Measurements from ENCODE around the gene IL1B. TPM values are rescaled to one million over a fixed set of nuclear protein-coding genes. Genes with fewer than 3 reads are reported as not detected.

Gene IL1B
- total RNA-seq, 1 experiment from 2014 or later = 1.4 TPM

DNA sequence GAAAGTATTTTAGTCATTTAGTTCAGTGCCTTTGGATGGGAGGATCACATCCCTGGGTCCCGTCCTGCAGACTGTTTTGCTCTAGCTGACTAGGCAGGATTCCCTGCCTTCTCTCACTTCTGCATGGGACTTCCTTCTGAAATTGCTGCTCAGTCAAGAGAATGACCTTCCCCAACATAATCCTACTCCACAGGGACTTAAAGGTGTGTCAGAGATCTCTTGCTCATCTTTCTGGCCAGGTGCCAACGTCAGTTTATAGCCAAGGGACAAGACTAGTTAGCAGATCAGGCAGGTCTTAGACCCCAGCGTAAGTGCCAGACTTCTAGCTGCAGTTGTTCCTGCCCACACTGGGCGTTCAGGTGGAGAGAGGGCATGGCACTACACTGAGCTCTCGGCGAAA lies 9.5 kb upstream of the IL1B start:
- Histone ChIP-seq H3K36me3 (ENCODE audit: low read depth) (no peaks in the 10 kb centered on the region), H3F3A (ENCODE audit: insufficient read depth, low read depth) (no peaks in the 10 kb centered on the region), H3K27me3 (ENCODE audit: insufficient read depth, low read depth) (no peaks in the 10 kb centered on the region), H3K9me2 (ENCODE audit: insufficient read depth) (no peaks in the 10 kb centered on the region), H3K27ac (no peak overlapping the region), H3K4me3 (no peak overlapping the region), H4K20me1 (ENCODE audit: insufficient read depth) (no peaks in the 10 kb centered on the region), H2AFZ (no peak overlapping the region), H3K79me2 (ENCODE audit: low read depth) (no peaks in the 10 kb centered on the region), H3K9me3 (ENCODE audit: insufficient read depth, low read depth) (no peaks in the 10 kb centered on the region; the same call in 1 of the 2 replicates), H3K4me1 (replicated peaks; ENCODE audit: insufficient read depth) (no peaks in the 10 kb centered on the region), H3K4me2 (no peak overlapping the region)
- no peak for DNase-seq
- CTCF ChIA-PET = no interaction called here
- intact Hi-C loops (cut with micrococcal nuclease; ENCODE audit: unreplicated experiment) = no loop called here
- no TSS peak for BruUV-seq (replicated peaks)
- TF ChIP-seq EZH2 (IDR thresholded peaks at IDR 0.05; ENCODE audit: low read depth) = no peak
- TF ChIP-seq, protein P1, sequence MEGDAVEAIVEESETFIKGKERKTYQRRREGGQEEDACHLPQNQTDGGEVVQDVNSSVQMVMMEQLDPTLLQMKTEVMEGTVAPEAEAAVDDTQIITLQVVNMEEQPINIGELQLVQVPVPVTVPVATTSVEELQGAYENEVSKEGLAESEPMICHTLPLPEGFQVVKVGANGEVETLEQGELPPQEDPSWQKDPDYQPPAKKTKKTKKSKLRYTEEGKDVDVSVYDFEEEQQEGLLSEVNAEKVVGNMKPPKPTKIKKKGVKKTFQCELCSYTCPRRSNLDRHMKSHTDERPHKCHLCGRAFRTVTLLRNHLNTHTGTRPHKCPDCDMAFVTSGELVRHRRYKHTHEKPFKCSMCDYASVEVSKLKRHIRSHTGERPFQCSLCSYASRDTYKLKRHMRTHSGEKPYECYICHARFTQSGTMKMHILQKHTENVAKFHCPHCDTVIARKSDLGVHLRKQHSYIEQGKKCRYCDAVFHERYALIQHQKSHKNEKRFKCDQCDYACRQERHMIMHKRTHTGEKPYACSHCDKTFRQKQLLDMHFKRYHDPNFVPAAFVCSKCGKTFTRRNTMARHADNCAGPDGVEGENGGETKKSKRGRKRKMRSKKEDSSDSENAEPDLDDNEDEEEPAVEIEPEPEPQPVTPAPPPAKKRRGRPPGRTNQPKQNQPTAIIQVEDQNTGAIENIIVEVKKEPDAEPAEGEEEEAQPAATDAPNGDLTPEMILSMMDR (conservative IDR thresholded peaks at IDR 0.05) = no peak
- POLR2A ChIA-PET (ENCODE audit: unreplicated experiment) = no interaction called here

DNA sequence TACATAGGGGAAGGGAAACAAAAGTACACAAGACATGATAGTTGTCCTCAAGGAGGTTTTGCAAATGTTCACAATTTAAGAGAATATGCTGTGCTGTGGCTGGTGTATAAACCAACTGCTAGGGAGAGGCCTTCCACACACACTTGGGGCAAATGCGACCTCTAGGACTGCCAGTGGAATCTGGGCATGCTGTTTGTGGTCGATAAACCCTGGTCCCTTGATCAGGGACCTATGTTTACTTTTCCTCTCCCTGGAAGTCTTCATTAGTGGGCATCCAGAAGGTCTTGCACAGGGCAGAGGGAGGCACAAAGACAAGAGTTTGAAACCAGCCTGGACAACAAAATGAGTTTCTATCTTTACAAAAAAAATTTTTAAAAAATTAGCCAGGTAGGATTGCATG lies 7.3 kb upstream of the IL1B start:
- Histone ChIP-seq H3K4me2 (no peak overlapping the region), H4K20me1 (ENCODE audit: insufficient read depth) (no peaks in the 10 kb centered on the region), H3K9me3 (ENCODE audit: insufficient read depth, low read depth) (no peaks in the 10 kb centered on the region; the same call in 1 of the 2 replicates), H3K36me3 (ENCODE audit: low read depth) (no peaks in the 10 kb centered on the region), H3K27ac (no peak overlapping the region), H3K9me2 (ENCODE audit: insufficient read depth) (no peaks in the 10 kb centered on the region), H3F3A (ENCODE audit: insufficient read depth, low read depth) (no peaks in the 10 kb centered on the region), H3K4me3 (no peak overlapping the region), H2AFZ (no peak overlapping the region), H3K27me3 (ENCODE audit: insufficient read depth, low read depth) (no peaks in the 10 kb centered on the region), H3K4me1 (replicated peaks; ENCODE audit: insufficient read depth) (no peaks in the 10 kb centered on the region), H3K79me2 (ENCODE audit: low read depth) (no peaks in the 10 kb centered on the region)
- intact Hi-C loops (cut with micrococcal nuclease; ENCODE audit: unreplicated experiment) = no loop called here
- TF ChIP-seq, protein P1 (conservative IDR thresholded peaks at IDR 0.05) = no peak
- no peak for TF ChIP-seq EZH2 (IDR thresholded peaks at IDR 0.05; ENCODE audit: low read depth)
- DNase-seq = no peak
- no TSS peak for BruUV-seq (replicated peaks)
- ChIA-PET POLR2A (ENCODE audit: unreplicated experiment) (no interaction called here), CTCF (interaction anchor here (0.7 kb wide), 1 partner anchor 21 kb away, joined by 5 read pairs; no protein-coding TSS in a partner anchor)

DNA sequence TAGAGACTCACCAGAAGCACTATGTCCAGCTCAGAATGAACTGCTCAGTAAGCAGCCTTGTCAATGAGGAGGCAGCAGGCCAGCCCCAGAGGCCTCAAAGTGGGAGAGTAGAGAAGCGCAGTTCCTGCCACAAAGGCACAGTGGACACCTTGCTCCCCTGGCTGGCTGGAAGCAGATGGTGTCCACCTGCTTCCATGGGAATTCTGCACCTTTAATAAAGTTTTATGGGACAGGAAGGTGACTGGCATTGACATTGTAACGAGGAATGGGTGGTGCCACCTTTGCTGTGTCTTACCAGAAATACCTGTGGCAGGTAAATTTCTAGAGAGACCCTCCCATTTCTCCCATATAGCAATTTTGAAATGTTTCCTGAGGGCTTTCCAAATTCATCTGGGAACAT lies 6.7 kb upstream of the IL1B start:
- ChIA-PET POLR2A (ENCODE audit: unreplicated experiment) (no interaction called here), CTCF (interaction anchor here (0.7 kb wide), 1 partner anchor 22 kb away, joined by 5 read pairs; no protein-coding TSS in a partner anchor)
- intact Hi-C loops (cut with micrococcal nuclease; ENCODE audit: unreplicated experiment) = no loop called here
- H2AFZ ChIP-seq = no peak overlapping the region
- H3K9me3 ChIP-seq (ENCODE audit: insufficient read depth, low read depth) = no peaks in the 10 kb centered on the region; the same call in 1 of the 2 replicates
- H4K20me1 ChIP-seq (ENCODE audit: insufficient read depth) = no peaks in the 10 kb centered on the region
- DNase-seq = no peak
- no peak overlapping the region for H3K27ac ChIP-seq
- no TSS peak for BruUV-seq (replicated peaks)
- no peaks in the 10 kb centered on the region for H3F3A ChIP-seq (ENCODE audit: insufficient read depth, low read depth)
- no peaks in the 10 kb centered on the region for H3K9me2 ChIP-seq (ENCODE audit: insufficient read depth)
- H3K79me2 ChIP-seq (ENCODE audit: low read depth) = no peaks in the 10 kb centered on the region
- no peaks in the 10 kb centered on the region for H3K4me1 ChIP-seq (replicated peaks; ENCODE audit: insufficient read depth)
- no peaks in the 10 kb centered on the region for H3K36me3 ChIP-seq (ENCODE audit: low read depth)
- no peaks in the 10 kb centered on the region for H3K27me3 ChIP-seq (ENCODE audit: insufficient read depth, low read depth)
- no peak overlapping the region for H3K4me3 ChIP-seq
- no peak overlapping the region for H3K4me2 ChIP-seq
- TF ChIP-seq, protein P1 (conservative IDR thresholded peaks at IDR 0.05) = no peak
- no peak for TF ChIP-seq EZH2 (IDR thresholded peaks at IDR 0.05; ENCODE audit: low read depth)
